ENCODE data around the gene TPX2.
"Not testable (repeated sequence)": the region's sequence is repeated elsewhere in the genome, so short reads cannot be mapped to it uniquely, and the experiment has no call there.

Gene TPX2

GRCh38 chr20:31814142-31814541 is 75.1 kb downstream of the TPX2 start:
- not testable (repeated sequence) for DNase-seq (ENCODE audit: low read depth, low spot score)

GRCh38 chr20:31815408-31816188 is 76.5 kb downstream of the TPX2 start:
- no peak for DNase-seq (ENCODE audit: low read depth, low spot score)

GRCh38 chr20:31816221-31816620 is 77.1 kb downstream of the TPX2 start:
- no peak for DNase-seq (ENCODE audit: low read depth, low spot score)

- DNase-seq (ENCODE audit: low read depth, low spot score), result no peak
Observed at GRCh38 chr20:31817461-31817860, 78.4 kb downstream of the TPX2 start.

GRCh38 chr20:31818376-31818908 is 79.4 kb downstream of the TPX2 start:
- DNase-seq (ENCODE audit: low read depth, low spot score), result no peak

GRCh38 chr20:31819083-31819784 is 80.1 kb downstream of the TPX2 start, which contains the start of gene MYLK2:
TSS of gene MYLK2 (plus strand) at chr20:31819356. CDS start at chr20:31819581, 225 bp downstream.
- DNase-seq (ENCODE audit: low read depth, low spot score), result no peak

- no peak for DNase-seq (ENCODE audit: low read depth, low spot score)
Observed at GRCh38 chr20:31820228-31820627, 81.1 kb downstream of the TPX2 start.

GRCh38 chr20:31821427-31821826 is 82.3 kb downstream of the TPX2 start:
- no peak for DNase-seq (ENCODE audit: low read depth, low spot score)

- peak; percentile 61 for DNase-seq (ENCODE audit: low read depth, low spot score)
Observed at GRCh38 chr20:31822421-31823330, 83.6 kb downstream of the TPX2 start.

GRCh38 chr20:31823360-31824124 is 84.5 kb downstream of the TPX2 start:
- DNase-seq (ENCODE audit: low read depth, low spot score), result no peak

GRCh38 chr20:31824125-31824485 is 85.0 kb downstream of the TPX2 start:
- DNase-seq (ENCODE audit: low read depth, low spot score), result no peak

GRCh38 chr20:31824554-31825313 is 85.6 kb downstream of the TPX2 start:
- DNase-seq (ENCODE audit: low read depth, low spot score), result no peak

- no peak for DNase-seq (ENCODE audit: low read depth, low spot score)
Observed at GRCh38 chr20:31826074-31826473, 87.0 kb downstream of the TPX2 start.

GRCh38 chr20:31827059-31827458 is 88.0 kb downstream of the TPX2 start:
- DNase-seq (ENCODE audit: low read depth, low spot score), result no peak

GRCh38 chr20:31828016-31828415 is 88.9 kb downstream of the TPX2 start:
- DNase-seq (ENCODE audit: low read depth, low spot score), result not testable (repeated sequence)

- DNase-seq (ENCODE audit: low read depth, low spot score), result no peak
Observed at GRCh38 chr20:31829731-31830130, 90.6 kb downstream of the TPX2 start.

GRCh38 chr20:31830406-31830981 is 91.4 kb downstream of the TPX2 start:
- no peak for DNase-seq (ENCODE audit: low read depth, low spot score)

- DNase-seq (ENCODE audit: low read depth, low spot score), result no peak
Observed at GRCh38 chr20:31831211-31831610, 92.1 kb downstream of the TPX2 start.

GRCh38 chr20:31831771-31832306 is 92.7 kb downstream of the TPX2 start:
- no peak for DNase-seq (ENCODE audit: low read depth, low spot score)
